Measurements from ENCODE around the gene AURKAIP1. TPM values are rescaled to one million over a fixed set of nuclear protein-coding genes. Genes with fewer than 3 reads are reported as not detected.

AURKAIP1 gene
- polyA plus RNA-seq, 5 donors, result 36.5 to 88.5 (median 46.3) TPM

Other genes starting within 250 kb of the AURKAIP1 start
- 1 to 10 TPM in 4 of 5 donors, under 1 TPM in 1; 0.47 to 2.9 (median 1.7) TPM for gene TTLL10, start 201.3 kb downstream of the AURKAIP1 start, polyA plus RNA-seq (ENCODE audit: insufficient read depth in 1 of 5, insufficient read length in 5 of 5, low replicate concordance in 1 of 5)
- 1 to 10 TPM in 1 of 5 donors, under 1 TPM in 4; 0.28 to 1.4 (median 0.93) TPM for gene TNFRSF18, start 168.6 kb downstream of the AURKAIP1 start, polyA plus RNA-seq (ENCODE audit: insufficient read depth in 1 of 5, insufficient read length in 5 of 5, low replicate concordance in 1 of 5)
- 1 to 10 TPM; 2.0 to 5.8 (median 4.1) TPM for gene TNFRSF4, start 161.1 kb downstream of the AURKAIP1 start, polyA plus RNA-seq (ENCODE audit: insufficient read depth in 1 of 5, insufficient read length in 5 of 5, low replicate concordance in 1 of 5)
- gene SDF4, start 143.2 kb downstream of the AURKAIP1 start, polyA plus RNA-seq (ENCODE audit: insufficient read depth in 1 of 5, insufficient read length in 5 of 5, low replicate concordance in 1 of 5), result 100 to 1,000 TPM in 2 of 5 donors, 10 to 100 TPM in 3; 75.3 to 125 (median 89.3) TPM
- gene B3GALT6, start 143.0 kb downstream of the AURKAIP1 start, polyA plus RNA-seq (ENCODE audit: insufficient read depth in 1 of 5, insufficient read length in 5 of 5, low replicate concordance in 1 of 5), result 10 to 100 TPM; 13.1 to 25.0 (median 14.8) TPM
- 1 to 10 TPM in 1 of 5 donors, under 1 TPM in 4; 0.41 to 1.7 (median 0.58) TPM for gene C1QTNF12, start 128.5 kb downstream of the AURKAIP1 start, polyA plus RNA-seq (ENCODE audit: insufficient read depth in 1 of 5, insufficient read length in 5 of 5, low replicate concordance in 1 of 5)
- 10 to 100 TPM; 40.4 to 69.2 (median 49.8) TPM for gene UBE2J2, start 101.4 kb downstream of the AURKAIP1 start, polyA plus RNA-seq (ENCODE audit: insufficient read depth in 1 of 5, insufficient read length in 5 of 5, low replicate concordance in 1 of 5)
- 10 to 100 TPM in 1 of 5 donors, 1 to 10 TPM in 4; 3.7 to 11.2 (median 8.6) TPM for gene SCNN1D, start 94.8 kb downstream of the AURKAIP1 start, polyA plus RNA-seq (ENCODE audit: insufficient read depth in 1 of 5, insufficient read length in 5 of 5, low replicate concordance in 1 of 5)
- 10 to 100 TPM; 26.3 to 61.2 (median 38.8) TPM for gene ACAP3, start 67.3 kb downstream of the AURKAIP1 start, polyA plus RNA-seq (ENCODE audit: insufficient read depth in 1 of 5, insufficient read length in 5 of 5, low replicate concordance in 1 of 5)
- 10 to 100 TPM in 1 of 5 donors, 1 to 10 TPM in 4; 4.6 to 12.3 (median 6.4) TPM for gene PUSL1, start 66.6 kb downstream of the AURKAIP1 start, polyA plus RNA-seq (ENCODE audit: insufficient read depth in 1 of 5, insufficient read length in 5 of 5, low replicate concordance in 1 of 5)
- gene INTS11, start 50.5 kb downstream of the AURKAIP1 start, polyA plus RNA-seq (ENCODE audit: insufficient read depth in 1 of 5, insufficient read length in 5 of 5, low replicate concordance in 1 of 5), result 100 to 1,000 TPM; 102 to 144 (median 126) TPM
- 10 to 100 TPM in 4 of 5 donors, 1 to 10 TPM in 1; 9.4 to 22.0 (median 12.4) TPM for gene CPTP, start 50.4 kb downstream of the AURKAIP1 start, polyA plus RNA-seq (ENCODE audit: insufficient read depth in 1 of 5, insufficient read length in 5 of 5, low replicate concordance in 1 of 5)
- gene TAS1R3, start 43.9 kb downstream of the AURKAIP1 start, polyA plus RNA-seq (ENCODE audit: insufficient read depth in 1 of 5, insufficient read length in 5 of 5, low replicate concordance in 1 of 5), result under 1 TPM; 0.24 to 0.88 (median 0.49) TPM
- gene DVL1, start 25.8 kb downstream of the AURKAIP1 start, polyA plus RNA-seq (ENCODE audit: insufficient read depth in 1 of 5, insufficient read length in 5 of 5, low replicate concordance in 1 of 5), result 10 to 100 TPM; 19.5 to 51.3 (median 29.9) TPM
- 100 to 1,000 TPM; 108 to 164 (median 155) TPM for gene MXRA8, start 16.7 kb downstream of the AURKAIP1 start, polyA plus RNA-seq (ENCODE audit: insufficient read depth in 1 of 5, insufficient read length in 5 of 5, low replicate concordance in 1 of 5)
- gene CCNL2, start 24.1 kb upstream of the AURKAIP1 start, polyA plus RNA-seq (ENCODE audit: insufficient read depth in 1 of 5, insufficient read length in 5 of 5, low replicate concordance in 1 of 5), result 100 to 1,000 TPM; 256 to 387 (median 327) TPM
- 100 to 1,000 TPM in 3 of 5 donors, 10 to 100 TPM in 2; 88.3 to 150 (median 104) TPM for gene MRPL20, start 32.1 kb upstream of the AURKAIP1 start, polyA plus RNA-seq (ENCODE audit: insufficient read depth in 1 of 5, insufficient read length in 5 of 5, low replicate concordance in 1 of 5)
- gene ANKRD65, start 46.1 kb upstream of the AURKAIP1 start, polyA plus RNA-seq (ENCODE audit: insufficient read depth in 1 of 5, insufficient read length in 5 of 5, low replicate concordance in 1 of 5), result 10 to 100 TPM; 22.2 to 46.8 (median 35.6) TPM
- gene VWA1, start 60.5 kb upstream of the AURKAIP1 start, polyA plus RNA-seq (ENCODE audit: insufficient read depth in 1 of 5, insufficient read length in 5 of 5, low replicate concordance in 1 of 5), result 100 to 1,000 TPM in 1 of 5 donors, 10 to 100 TPM in 4; 39.8 to 147 (median 63.9) TPM
- gene ATAD3C, start 74.5 kb upstream of the AURKAIP1 start, polyA plus RNA-seq (ENCODE audit: insufficient read depth in 1 of 5, insufficient read length in 5 of 5, low replicate concordance in 1 of 5), result 1 to 10 TPM; 2.1 to 4.0 (median 3.3) TPM
- gene ATAD3B, start 96.6 kb upstream of the AURKAIP1 start, polyA plus RNA-seq (ENCODE audit: insufficient read depth in 1 of 5, insufficient read length in 5 of 5, low replicate concordance in 1 of 5), result 10 to 100 TPM; 13.1 to 23.5 (median 14.8) TPM
- 10 to 100 TPM; 13.8 to 31.6 (median 18.3) TPM for gene ATAD3A, start 137.0 kb upstream of the AURKAIP1 start, polyA plus RNA-seq (ENCODE audit: insufficient read depth in 1 of 5, insufficient read length in 5 of 5, low replicate concordance in 1 of 5)
- gene TMEM240, start 165.4 kb upstream of the AURKAIP1 start, polyA plus RNA-seq (ENCODE audit: insufficient read depth in 1 of 5, insufficient read length in 5 of 5, low replicate concordance in 1 of 5), result 1 to 10 TPM; 3.8 to 8.1 (median 4.5) TPM
- gene SSU72, start 199.7 kb upstream of the AURKAIP1 start, polyA plus RNA-seq (ENCODE audit: insufficient read depth in 1 of 5, insufficient read length in 5 of 5, low replicate concordance in 1 of 5), result 10 to 100 TPM; 61.9 to 99.7 (median 71.7) TPM
- gene FNDC10, start 224.9 kb upstream of the AURKAIP1 start, polyA plus RNA-seq (ENCODE audit: insufficient read depth in 1 of 5, insufficient read length in 5 of 5, low replicate concordance in 1 of 5), result 1 to 10 TPM; 1.5 to 3.9 (median 1.7) TPM
- 100 to 1,000 TPM in 1 of 5 donors, 10 to 100 TPM in 4; 33.2 to 126 (median 58.6) TPM for gene MIB2, start 240.3 kb upstream of the AURKAIP1 start, polyA plus RNA-seq (ENCODE audit: insufficient read depth in 1 of 5, insufficient read length in 5 of 5, low replicate concordance in 1 of 5)

Measured in right lung (tissue), 5 donors.